CD4-positive, alpha-beta memory T cell (primary cell): ENCODE data around the gene ZNF646. TPM values are rescaled to one million over a fixed set of nuclear protein-coding genes. Genes with fewer than 3 reads are reported as not detected.

Source experiments
- CTCF ChIA-PET: fragments of 350-600 bp; sonication (Branson Sonifier 250); formaldehyde crosslinking; loops from one replicate; lab custom pipeline; 2021; ENCODE audit warnings: inconsistent platforms; ENCODE audit not compliant: partially characterized antibody; lab: Charles Lee
- POLR2A ChIA-PET: fragments of 350-600 bp; sonication (Branson Sonifier 250); formaldehyde crosslinking; loops from one replicate; lab custom pipeline; 2021; ENCODE audit not compliant: partially characterized antibody; lab: Charles Lee
- DNase-seq, 5 donors: peaks; one replicate each; pipeline versions ENCODE4 v3.0.0 to v3.0.0-alpha.2; 2020 to 2022; ENCODE audit warnings: mixed read lengths in 1 of 5
- H3K27ac ChIP-seq: one replicate; pipeline ENCODE4 v1.7.0; 2013; ENCODE audit warnings: low read depth, low read length
- H3K27me3 ChIP-seq: 2 replicates; pipeline ENCODE4 v1.7.0; 2013; ENCODE audit warnings: mild to moderate bottlenecking, low read length, moderate library complexity; ENCODE audit not compliant: insufficient read depth
- H3K36me3 ChIP-seq: 2 replicates; pipeline ENCODE4 v1.7.0; 2013; ENCODE audit warnings: mild to moderate bottlenecking, low read length, moderate library complexity; ENCODE audit not compliant: insufficient read depth
- H3K4me1 ChIP-seq: 2 replicates; pipeline ENCODE4 v1.7.0; 2013; ENCODE audit warnings: mild to moderate bottlenecking, low read length, moderate library complexity; ENCODE audit not compliant: insufficient read depth
- H3K4me3 ChIP-seq, 2 donors: one replicate each; pipeline ENCODE4 v1.7.0; 2013; ENCODE audit warnings: low read length in 2 of 2, mild to moderate bottlenecking in 1 of 2
- H3K9me3 ChIP-seq, 2 donors: one replicate each; pipeline ENCODE4 v1.7.0; 2013; ENCODE audit warnings: low read length in 2 of 2, control low read depth in 1 of 2; ENCODE audit not compliant: control insufficient read depth in 1 of 2
- H3K27ac Mint-ChIP-seq, 7 donors: one replicate each; pipeline ENCODE4 v1.8.0; 2020 to 2021; ENCODE audit warnings: mixed read lengths in 7 of 7, mild to moderate bottlenecking in 6 of 7, inconsistent platforms in 3 of 7, moderate library complexity in 3 of 7
- H3K27me3 Mint-ChIP-seq, 2 donors: one replicate each; pipeline ENCODE4 v1.8.0; 2020 to 2021; ENCODE audit warnings: mixed read lengths in 2 of 2
- H3K36me3 Mint-ChIP-seq, 2 donors: one replicate each; pipeline ENCODE4 v1.8.0; 2020 to 2021; ENCODE audit warnings: mixed read lengths in 2 of 2, inconsistent platforms in 1 of 2, mild to moderate bottlenecking in 1 of 2
- H3K4me1 Mint-ChIP-seq, 4 donors: one replicate each; pipeline ENCODE4 v1.8.0; 2020 to 2021; ENCODE audit warnings: mixed read lengths in 4 of 4, mild to moderate bottlenecking in 1 of 4
- H3K4me3 Mint-ChIP-seq, 8 donors: one replicate each; pipeline ENCODE4 v1.8.0; 2020 to 2021; ENCODE audit warnings: mixed read lengths in 8 of 8, mild to moderate bottlenecking in 7 of 8, moderate library complexity in 6 of 8, inconsistent platforms in 3 of 8
- H3K9me3 Mint-ChIP-seq, 8 donors: one replicate each; pipeline ENCODE4 v1.8.0; 2020 to 2021; ENCODE audit warnings: mixed read lengths in 8 of 8, mild to moderate bottlenecking in 5 of 8, inconsistent platforms in 3 of 8, moderate library complexity in 1 of 8
- intact Hi-C: fragments of 100-400 bp; cut with micrococcal nuclease; formaldehyde crosslinking; loops from one replicate; pipeline ENCODE4 v1.15.1; 2023
- polyA plus RNA-seq, 2 donors: library from polyadenylated mRNA; unstranded; fragments of 300-500 nt; fragmentation: Illumina TruSeq; gene quantifications; one replicate each; pipeline ENCODE4 v1.2.3, GENCODE V29; 2021
- total RNA-seq, 2 experiments: library from RNA; stranded (reverse); gene quantifications; one replicate each; pipeline ENCODE4 v1.2.3, GENCODE V29; 2021

The ZNF646 gene
- total and polyA plus RNA-seq, 4 experiments from 2014 or later, result 0.77 to 47.0 (median 27.9) TPM

DNA sequence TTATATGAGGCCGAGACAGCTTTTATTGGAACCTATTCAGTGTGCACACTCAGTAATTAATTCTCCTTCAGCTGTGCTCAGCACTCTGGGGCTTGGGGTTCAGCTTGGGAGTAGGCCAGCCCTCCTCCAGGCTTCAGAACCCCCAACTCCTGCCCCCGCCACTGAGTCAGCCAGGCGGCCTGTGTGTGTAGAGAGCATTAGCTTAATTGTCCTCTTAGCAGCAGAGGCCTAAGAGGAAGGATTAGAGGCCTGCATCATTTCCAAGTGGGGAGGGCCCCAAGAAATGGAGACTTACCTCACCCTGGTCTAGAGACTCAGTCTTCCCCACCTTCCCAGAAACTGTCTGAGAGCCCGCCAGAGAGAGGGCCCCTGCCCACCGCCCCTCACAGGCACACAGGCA lies 13.7 kb downstream of the ZNF646 start:
- intact Hi-C loops, result no loop called here
- no peak for DNase-seq
- ChIA-PET POLR2A (interaction anchor here (1.0 kb wide), 1 partner anchor 55 kb away, joined by 4 read pairs; no protein-coding TSS in a partner anchor), CTCF (no interaction called here)
- H3K4me3 ChIP-seq, result no peak overlapping the region
- peaks cover 13% of the 10 kb centered on the region for H3K36me3 ChIP-seq
- Mint-ChIP-seq H3K4me1 (peaks cover 0 to 13% (median 6%) of the 10 kb centered on the region in 4 donors), H3K27ac (no peak overlapping the region), H3K4me3 (no peak overlapping the region), H3K27me3 (no peaks in the 10 kb centered on the region), H3K9me3 (no peaks in the 10 kb centered on the region), H3K36me3 (peaks cover 4 to 27% of the 10 kb centered on the region in 2 donors)
- no peaks in the 10 kb centered on the region for H3K9me3 ChIP-seq
- H3K4me1 ChIP-seq, result no peaks in the 10 kb centered on the region
- no peaks in the 10 kb centered on the region for H3K27me3 ChIP-seq
- no peak overlapping the region for H3K27ac ChIP-seq

GRCh38 chr16:31088459-31089183 lies 14.4 kb downstream of the ZNF646 start, which contains the start of gene PRSS53:
Gene PRSS53 (minus strand): TSS chr16:31088943. CDS start chr16:31088809, 134 bp downstream.
- Histone ChIP-seq H3K9me3 (no peaks in the 10 kb centered on the region), H3K36me3 (peaks cover 13% of the 10 kb centered on the region), H3K4me3 (no peak within 1 kb of the TSS), H3K27me3 (no peaks in the 10 kb centered on the region), H3K27ac (no peak within 1 kb of the TSS), H3K4me1 (peaks cover 5% of the 10 kb centered on the region)
- DNase-seq, result no peak
- ChIA-PET CTCF (interaction anchor here (0.5 kb wide), 1 partner anchor 12 kb away, joined by 4 read pairs; no protein-coding TSS in a partner anchor), POLR2A (interaction anchor here (1.0 kb wide), 1 partner anchor 54 kb away, joined by 4 read pairs; no protein-coding TSS in a partner anchor)
- intact Hi-C loops, result no loop called here
- Mint-ChIP-seq H3K4me1 (peaks cover 0 to 19% (median 10%) of the 10 kb centered on the region in 4 donors), H3K27ac (peak within 1 kb of the TSS in 1 of 7 donors; percentile 37), H3K9me3 (no peaks in the 10 kb centered on the region), H3K27me3 (no peaks in the 10 kb centered on the region), H3K36me3 (peaks cover 4 to 24% of the 10 kb centered on the region in 2 donors), H3K4me3 (no peak within 1 kb of the TSS)

DNA sequence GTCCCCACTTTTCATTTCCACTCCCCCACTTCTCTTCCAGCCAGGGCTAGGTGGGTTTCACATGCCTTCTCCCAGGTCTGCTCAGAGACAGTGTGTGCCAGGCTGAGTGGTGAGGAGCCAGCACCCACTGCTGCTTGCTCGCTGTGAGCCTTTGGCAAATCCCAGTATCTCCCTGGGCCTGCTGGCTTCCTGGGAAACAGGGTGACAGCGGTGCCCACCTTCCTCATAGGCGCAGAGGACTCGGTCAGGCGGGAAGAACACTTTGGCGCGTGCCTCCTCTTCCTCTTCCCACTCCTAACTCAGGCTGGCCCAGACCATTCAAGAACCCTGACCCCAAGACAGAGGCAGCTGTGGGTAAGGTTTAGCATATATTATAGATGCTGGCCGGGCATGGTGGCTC lies 15.0 kb downstream of the ZNF646 start:
- no peak for DNase-seq
- Mint-ChIP-seq H3K36me3 (peaks cover 4 to 26% of the 10 kb centered on the region in 2 donors), H3K27me3 (no peaks in the 10 kb centered on the region), H3K27ac (no peak overlapping the region), H3K4me1 (peaks cover 3 to 25% (median 14%) of the 10 kb centered on the region in 4 donors), H3K9me3 (no peaks in the 10 kb centered on the region), H3K4me3 (no peak overlapping the region)
- Histone ChIP-seq H3K4me3 (no peak overlapping the region), H3K4me1 (peaks cover 11% of the 10 kb centered on the region), H3K36me3 (peaks cover 13% of the 10 kb centered on the region), H3K9me3 (no peaks in the 10 kb centered on the region), H3K27me3 (no peaks in the 10 kb centered on the region), H3K27ac (no peak overlapping the region)
- ChIA-PET POLR2A (no interaction called here), CTCF (no interaction called here)
- intact Hi-C loops, result no loop called here

DNA sequence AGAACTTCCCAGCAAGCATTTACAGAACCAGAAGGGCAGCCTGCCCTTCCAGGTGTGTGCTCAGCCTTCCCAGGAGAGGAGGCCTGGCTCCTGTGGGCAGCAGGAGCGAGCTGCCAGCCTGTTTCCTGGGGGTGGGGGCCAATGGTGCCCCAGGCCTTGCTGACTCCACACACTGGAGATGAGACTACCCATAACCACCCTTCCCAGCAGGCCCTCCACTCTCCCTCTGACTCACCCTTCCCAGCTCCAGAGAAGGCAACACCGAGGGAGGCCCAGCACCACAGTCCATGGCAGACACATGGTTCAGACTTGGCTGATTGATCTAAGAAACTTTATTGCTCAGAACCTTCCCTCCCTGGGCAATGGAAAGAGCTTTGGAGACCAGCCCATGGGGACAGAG lies 16.3 kb downstream of the ZNF646 start:
- CTCF ChIA-PET, result no interaction called here
- Histone ChIP-seq H3K4me3 (no peak overlapping the region), H3K9me3 (no peaks in the 10 kb centered on the region), H3K4me1 (peaks cover 18% of the 10 kb centered on the region), H3K36me3 (peaks cover 13% of the 10 kb centered on the region), H3K27ac (no peak overlapping the region), H3K27me3 (no peaks in the 10 kb centered on the region)
- peak overlapping the region in 1 of 8 donors; percentile 6 for H3K4me3 Mint-ChIP-seq
- no peaks in the 10 kb centered on the region for H3K9me3 Mint-ChIP-seq
- DNase-seq, result no peak
- H3K27me3 Mint-ChIP-seq, result no peaks in the 10 kb centered on the region
- H3K36me3 Mint-ChIP-seq, result peaks cover 4 to 28% of the 10 kb centered on the region in 2 donors
- H3K27ac Mint-ChIP-seq, result no peak overlapping the region
- POLR2A ChIA-PET, result interaction anchor here (5.7 kb wide), 1 partner anchor 16 kb away, joined by 61 read pairs; the partner anchor contains the start of genes ZNF646 and ZNF668
- intact Hi-C loops, result loop anchor here (5.0 kb wide), 1 partner anchor 87 kb away; no protein-coding TSS in a partner anchor
- H3K4me1 Mint-ChIP-seq, result peaks cover 7 to 32% (median 23%) of the 10 kb centered on the region in 4 donors

DNA sequence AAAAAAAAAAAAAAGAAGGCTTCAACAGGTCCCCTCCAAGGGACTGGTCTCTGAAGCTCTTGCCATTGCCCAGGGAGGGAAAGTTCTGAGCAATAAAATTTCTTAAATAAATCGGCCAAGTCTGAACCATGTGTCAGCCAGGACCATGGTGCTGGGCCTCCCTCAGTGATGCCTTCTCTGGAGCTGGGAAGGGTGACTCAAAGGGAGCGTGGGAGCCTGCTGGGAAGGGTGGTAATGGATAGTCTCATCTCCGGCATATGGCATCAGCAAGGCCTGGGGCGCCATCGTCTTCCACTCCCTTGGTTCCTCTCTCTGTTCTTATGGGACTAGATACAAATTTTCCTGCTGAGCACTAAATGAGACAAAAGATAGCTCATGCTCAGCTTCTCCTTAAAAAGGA lies 18.1 kb downstream of the ZNF646 start:
- Histone ChIP-seq H3K9me3 (no peaks in the 10 kb centered on the region), H3K4me3 (no peak overlapping the region), H3K36me3 (peaks cover 13% of the 10 kb centered on the region), H3K27ac (no peak overlapping the region), H3K27me3 (no peaks in the 10 kb centered on the region), H3K4me1 (peaks cover 22% of the 10 kb centered on the region)
- CTCF ChIA-PET, result interaction anchor here (0.7 to 1.9 kb wide), 4 partner anchors 50 to 602 kb away, joined by 3 to 6 read pairs (median 4); partner anchors contain the start of gene ZNF843
- DNase-seq, result no peak
- H3K27me3 Mint-ChIP-seq, result no peaks in the 10 kb centered on the region
- H3K4me1 Mint-ChIP-seq, result peaks cover 12 to 42% (median 30%) of the 10 kb centered on the region in 4 donors
- no peaks in the 10 kb centered on the region for H3K9me3 Mint-ChIP-seq
- H3K36me3 Mint-ChIP-seq, result peaks cover 4 to 26% of the 10 kb centered on the region in 2 donors
- peak overlapping the region in 6 of 7 donors; percentile 24 to 86 (median 60) for H3K27ac Mint-ChIP-seq
- H3K4me3 Mint-ChIP-seq, result peak overlapping the region in 5 of 8 donors; percentile 17 to 69 (median 57)
- POLR2A ChIA-PET, result interaction anchor here (2.0 to 5.7 kb wide), 3 partner anchors 18 to 27 kb away, joined by 5 to 61 read pairs (median 6); partner anchors contain the start of genes KAT8, ZNF646 and ZNF668
- intact Hi-C loops, result loop anchor here (5.0 kb wide), 1 partner anchor 85 kb away; no protein-coding TSS in a partner anchor

- Mint-ChIP-seq H3K36me3 (peaks cover 4 to 26% of the 10 kb centered on the region in 2 donors), H3K27ac (peak overlapping the region in 4 of 7 donors; percentile 24 to 87 (median 67)), H3K27me3 (no peaks in the 10 kb centered on the region), H3K9me3 (no peaks in the 10 kb centered on the region), H3K4me1 (peaks cover 12 to 42% (median 30%) of the 10 kb centered on the region in 4 donors), H3K4me3 (peak overlapping the region in 5 of 8 donors; percentile 60 to 74 (median 69))
- H3K36me3 ChIP-seq, result peaks cover 13% of the 10 kb centered on the region
- intact Hi-C loops, result loop anchor here (5.0 kb wide), 1 partner anchor 84 kb away; no protein-coding TSS in a partner anchor
- no peaks in the 10 kb centered on the region for H3K27me3 ChIP-seq
- no peak overlapping the region for H3K27ac ChIP-seq
- ChIA-PET CTCF (interaction anchor here (1.5 to 1.9 kb wide), 2 partner anchors 49 to 108 kb away, joined by 4 to 6 read pairs; no protein-coding TSS in a partner anchor), POLR2A (interaction anchor here (0.9 to 5.7 kb wide), 7 partner anchors 19 to 135 kb away, joined by 3 to 61 read pairs (median 5); partner anchors contain the start of genes KAT8, PYCARD, STX4 and ZNF646)
- no peak overlapping the region for H3K4me3 ChIP-seq
- H3K4me1 ChIP-seq, result peaks cover 22% of the 10 kb centered on the region
- no peaks in the 10 kb centered on the region for H3K9me3 ChIP-seq
- DNase-seq, result no peak
Observed at GRCh38 chr16:31093132-31093703, 19.0 kb downstream of the ZNF646 start.
